Caco-2 (cell line): ENCODE data around the gene IL21R. TPM values are rescaled to one million over a fixed set of nuclear protein-coding genes. Genes with fewer than 3 reads are reported as not detected.
"Not testable (repeated sequence)": the region's sequence is repeated elsewhere in the genome, so short reads cannot be mapped to it uniquely, and the experiment has no call there.

Experiments
- BruUV-seq: library from RNA; stranded (reverse); fragments of 400-500 nt; replicated peaks from 2 replicates; lab custom pipeline; 2021; lab: Mats Ljungman, UMichigan
- CTCF ChIA-PET: fragments of 300-600 bp; sonication (Branson Sonifier 250); formaldehyde crosslinking; loops from one replicate; lab custom pipeline; 2022; ENCODE audit warnings: antibody characterized with exemption; lab: Charles Lee
- POLR2A ChIA-PET: fragments of 300-600 bp; sonication (Branson Sonifier 250); formaldehyde crosslinking; loops from one replicate; lab custom pipeline; 2022; ENCODE audit warnings: antibody characterized with exemption; lab: Charles Lee
- DNase-seq, 2 experiments: peaks; one replicate each; pipeline versions ENCODE4 v3.0.0 to v3.0.0-alpha.2; 2020 to 2022
- H3K27me3 ChIP-seq: replicated peaks from 2 replicates; pipeline ENCODE4 v1.6.0; 2011; ENCODE audit warnings: low read length; ENCODE audit not compliant: control insufficient read depth, insufficient read depth
- H3K36me3 ChIP-seq: 2 replicates; pipeline ENCODE4 v1.5.1; 2011; ENCODE audit warnings: low read length; ENCODE audit not compliant: control insufficient read depth, insufficient read depth
- H3K4me1 ChIP-seq: fragments of 250-450 bp; sonication (Bioruptor Pico); 2 replicates; pipeline ENCODE4 v1.5.1; 2020; ENCODE audit warnings: mild to moderate bottlenecking
- H3K4me3 ChIP-seq: 2 replicates; pipeline ENCODE4 v1.5.1; 2011; ENCODE audit warnings: low read depth, mild to moderate bottlenecking, control low read depth, low read length
- H3K9me3 ChIP-seq: fragments of 250-450 bp; sonication (Bioruptor Pico); 2 replicates; pipeline ENCODE4 v1.5.1; 2020; ENCODE audit warnings: mild to moderate bottlenecking, moderate library complexity
- H3K27ac Mint-ChIP-seq: one replicate; pipeline ENCODE4 v1.8.0; 2022; ENCODE audit warnings: mixed read lengths; ENCODE audit not compliant: unreplicated experiment
- H3K27me3 Mint-ChIP-seq: one replicate; pipeline ENCODE4 v1.8.0; 2022; ENCODE audit warnings: mixed read lengths; ENCODE audit not compliant: insufficient read depth, unreplicated experiment
- H3K36me3 Mint-ChIP-seq: one replicate; pipeline ENCODE4 v1.8.0; 2022; ENCODE audit warnings: mild to moderate bottlenecking, mixed read lengths; ENCODE audit not compliant: insufficient read depth, unreplicated experiment
- H3K4me1 Mint-ChIP-seq: one replicate; pipeline ENCODE4 v1.8.0; 2022; ENCODE audit warnings: low read depth, mixed read lengths; ENCODE audit not compliant: unreplicated experiment
- H3K4me3 Mint-ChIP-seq: one replicate; pipeline ENCODE4 v1.8.0; 2022; ENCODE audit warnings: mild to moderate bottlenecking, moderate library complexity, mixed read lengths; ENCODE audit not compliant: unreplicated experiment
- H3K9me3 Mint-ChIP-seq: one replicate; pipeline ENCODE4 v1.8.0; 2022; ENCODE audit warnings: mixed read lengths; ENCODE audit not compliant: unreplicated experiment
- intact Hi-C: fragments of 100-400 bp; cut with micrococcal nuclease; formaldehyde crosslinking; loops from one replicate; pipeline ENCODE4 v1.10.0; 2022; ENCODE audit not compliant: unreplicated experiment
- total RNA-seq: library from RNA; stranded (reverse); gene quantifications from 2 replicates; pipeline ENCODE4 v1.2.3, GENCODE V29; 2022
- TF ChIP-seq, protein P1 (sequence below), 2 experiments: fragments of 200-600 bp in 1 of 2; IDR thresholded peaks; 1 replicate in 1 of 2; 2 replicates in 1 of 2; pipeline versions ENCODE4 v1.5.1 to v1.8.0; 2011 to 2022; ENCODE audit warnings: antibody characterized with exemption in 1 of 2, control low read depth in 1 of 2, inconsistent platforms in 1 of 2, low read depth in 1 of 2, low read length in 1 of 2, mild to moderate bottlenecking in 1 of 2, moderate library complexity in 1 of 2; ENCODE audit not compliant: insufficient read depth in 1 of 2, severe bottlenecking in 1 of 2, unreplicated experiment in 1 of 2

Gene IL21R
- total RNA-seq, 1 experiment from 2014 or later = 0.07 TPM

DNA sequence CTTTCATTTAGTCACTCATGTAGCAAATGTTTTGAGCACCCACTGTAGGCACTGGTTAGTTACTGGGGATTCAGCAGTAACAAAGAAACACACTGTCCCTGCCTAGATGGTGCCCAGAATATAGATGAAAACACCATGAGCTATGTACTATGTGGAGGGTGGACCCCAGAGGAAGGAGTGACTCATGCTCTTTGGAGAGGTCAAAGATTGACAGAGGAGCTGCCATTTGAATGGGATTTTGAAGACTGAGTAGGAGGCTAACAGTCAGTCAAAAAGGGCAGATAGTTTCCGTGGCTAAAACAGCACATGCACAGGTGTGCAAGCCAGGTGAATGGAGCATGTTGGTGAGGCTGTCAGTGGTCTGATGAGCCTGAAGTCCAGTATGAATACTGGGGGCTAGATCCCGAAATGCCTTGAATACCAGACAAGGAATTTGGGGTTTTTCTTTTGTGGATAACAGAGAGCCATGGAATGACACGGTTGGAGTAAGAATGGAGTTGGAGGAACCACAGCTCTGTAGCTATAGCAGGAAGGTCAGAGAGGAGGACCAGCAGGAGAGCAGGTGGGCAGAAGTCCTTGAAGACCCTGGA is 6.1 kb downstream of the IL21R start:
- H3K27ac Mint-ChIP-seq = no peak overlapping the region
- peaks cover 15% of the 10 kb centered on the region for H3K9me3 Mint-ChIP-seq
- no peak for DNase-seq
- no peaks in the 10 kb centered on the region for H3K36me3 Mint-ChIP-seq
- CTCF ChIA-PET = no interaction called here
- TF ChIP-seq, protein P1, sequence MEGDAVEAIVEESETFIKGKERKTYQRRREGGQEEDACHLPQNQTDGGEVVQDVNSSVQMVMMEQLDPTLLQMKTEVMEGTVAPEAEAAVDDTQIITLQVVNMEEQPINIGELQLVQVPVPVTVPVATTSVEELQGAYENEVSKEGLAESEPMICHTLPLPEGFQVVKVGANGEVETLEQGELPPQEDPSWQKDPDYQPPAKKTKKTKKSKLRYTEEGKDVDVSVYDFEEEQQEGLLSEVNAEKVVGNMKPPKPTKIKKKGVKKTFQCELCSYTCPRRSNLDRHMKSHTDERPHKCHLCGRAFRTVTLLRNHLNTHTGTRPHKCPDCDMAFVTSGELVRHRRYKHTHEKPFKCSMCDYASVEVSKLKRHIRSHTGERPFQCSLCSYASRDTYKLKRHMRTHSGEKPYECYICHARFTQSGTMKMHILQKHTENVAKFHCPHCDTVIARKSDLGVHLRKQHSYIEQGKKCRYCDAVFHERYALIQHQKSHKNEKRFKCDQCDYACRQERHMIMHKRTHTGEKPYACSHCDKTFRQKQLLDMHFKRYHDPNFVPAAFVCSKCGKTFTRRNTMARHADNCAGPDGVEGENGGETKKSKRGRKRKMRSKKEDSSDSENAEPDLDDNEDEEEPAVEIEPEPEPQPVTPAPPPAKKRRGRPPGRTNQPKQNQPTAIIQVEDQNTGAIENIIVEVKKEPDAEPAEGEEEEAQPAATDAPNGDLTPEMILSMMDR (IDR thresholded peaks at IDR 0.05; ENCODE audit: insufficient read depth in 1 of 2, low read depth in 1 of 2, low read length in 1 of 2, severe bottlenecking in 1 of 2, unreplicated experiment in 1 of 2) = no peak
- POLR2A ChIA-PET = no interaction called here
- H3K4me1 ChIP-seq = no peaks in the 10 kb centered on the region
- H3K27me3 Mint-ChIP-seq = no peaks in the 10 kb centered on the region
- peaks cover 6% of the 10 kb centered on the region for H3K4me1 Mint-ChIP-seq
- no peak overlapping the region for H3K4me3 Mint-ChIP-seq
- no TSS peak for BruUV-seq
- H3K27me3 ChIP-seq = no peaks in the 10 kb centered on the region
- intact Hi-C loops = no loop called here
- H3K36me3 ChIP-seq = no peaks in the 10 kb centered on the region
- H3K9me3 ChIP-seq = peaks cover 12% of the 10 kb centered on the region; the same call in 1 of the 2 replicates
- no peak overlapping the region for H3K4me3 ChIP-seq

DNA sequence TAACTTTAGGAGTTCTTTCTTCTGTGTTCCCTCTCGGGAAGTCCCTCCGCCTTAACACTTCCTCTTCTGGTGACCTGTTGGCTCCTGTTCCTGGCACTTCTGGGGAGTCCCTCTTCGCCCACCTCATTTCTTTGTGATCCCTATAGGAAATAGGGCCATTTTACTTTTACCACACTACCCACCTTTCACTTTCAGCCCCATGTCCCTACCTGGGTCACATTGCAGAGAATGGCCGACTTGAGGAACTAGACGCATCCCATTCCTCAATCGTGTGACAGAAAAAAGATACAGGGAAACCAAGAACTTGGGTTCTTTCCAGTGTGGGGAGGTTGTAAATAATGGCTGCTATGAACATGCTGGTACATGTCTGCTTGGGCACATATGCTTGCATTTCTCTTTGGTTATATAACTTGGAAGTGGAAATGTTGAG is 6.6 kb downstream of the IL21R start:
- H3K9me3 ChIP-seq = peaks cover 17% of the 10 kb centered on the region; the same call in 1 of the 2 replicates
- Mint-ChIP-seq H3K36me3 (no peaks in the 10 kb centered on the region), H3K4me3 (no peak overlapping the region), H3K27ac (no peak overlapping the region), H3K27me3 (no peaks in the 10 kb centered on the region), H3K9me3 (peaks cover 16% of the 10 kb centered on the region), H3K4me1 (peaks cover 6% of the 10 kb centered on the region)
- TF ChIP-seq, protein P1 (IDR thresholded peaks at IDR 0.05; ENCODE audit: insufficient read depth in 1 of 2, low read depth in 1 of 2, low read length in 1 of 2, severe bottlenecking in 1 of 2, unreplicated experiment in 1 of 2) = no peak
- intact Hi-C loops = no loop called here
- no peaks in the 10 kb centered on the region for H3K36me3 ChIP-seq
- no peak for DNase-seq
- POLR2A ChIA-PET = no interaction called here
- no peak overlapping the region for H3K4me3 ChIP-seq
- CTCF ChIA-PET = no interaction called here
- no peaks in the 10 kb centered on the region for H3K4me1 ChIP-seq
- H3K27me3 ChIP-seq = no peaks in the 10 kb centered on the region
- BruUV-seq = no TSS peak

DNA sequence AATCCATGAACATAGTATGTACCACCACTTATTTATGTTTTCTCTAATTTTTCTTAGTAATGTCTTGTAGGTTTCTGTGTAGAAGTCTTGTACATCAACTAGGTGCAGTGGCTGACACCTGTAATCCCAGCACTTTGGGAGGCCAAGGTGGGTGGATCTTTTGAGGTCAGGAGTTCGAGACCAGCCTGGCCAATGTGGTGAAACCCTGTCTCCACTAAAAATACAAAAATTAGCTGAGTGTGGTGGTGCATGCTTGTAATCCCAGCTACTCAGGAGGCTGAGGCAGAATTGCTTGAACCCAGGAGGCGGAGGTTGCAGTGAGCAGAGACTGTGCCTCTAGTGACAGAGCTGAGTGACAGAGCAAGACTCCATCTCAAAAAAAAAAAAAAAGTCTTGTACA is 8.0 kb downstream of the IL21R start:
- POLR2A ChIA-PET = not testable (repeated sequence)

More for the DNA sequence above, 8.0 kb downstream of the IL21R start:
- H3K27ac Mint-ChIP-seq, CTCF ChIA-PET, H3K27me3 ChIP-seq, H3K36me3 Mint-ChIP-seq, intact Hi-C loops, H3K4me1 ChIP-seq, H3K36me3 ChIP-seq, H3K27me3 Mint-ChIP-seq, DNase-seq, BruUV-seq, H3K4me3 ChIP-seq, H3K4me1 Mint-ChIP-seq, H3K4me3 Mint-ChIP-seq: not testable (repeated sequence)
- peaks cover 30% of the 10 kb centered on the region for H3K9me3 Mint-ChIP-seq
- H3K9me3 ChIP-seq = peaks cover 17% of the 10 kb centered on the region; the same call in 1 of the 2 replicates
